Heart left ventricle (tissue), 16 donors: ENCODE data around the gene BRD3OS. TPM values are rescaled to one million over a fixed set of nuclear protein-coding genes. Genes with fewer than 3 reads are reported as not detected.
A peak's percentile ranks its signal among the peaks of the same experiment; 100 is the strongest.

ENCODE experiments used
- ATAC-seq, 4 donors: fragments of 200-7000 bp; cut with Tn5 transposase; one replicate each; pipeline ENCODE4 v1.9.1; 2020 to 2022; ENCODE audit warnings: moderate library complexity in 4 of 4, mild to moderate bottlenecking in 3 of 4, moderate number of reproducible peaks in 1 of 4
- DNase-seq, 5 donors: peaks; one replicate each; pipeline ENCODE4 v3.0.0-alpha.2; 2020
- H3K27ac ChIP-seq, 12 donors: fragments of 200-600 bp; sonication (generic) in 4 of 12; one replicate each; pipeline versions ENCODE4 v1.5.0 to v1.8.0; 2016 to 2022; ENCODE audit warnings: mild to moderate bottlenecking in 2 of 12
- H3K27me3 ChIP-seq, 9 donors: fragments of 200-600 bp; sonication (generic) in 2 of 9; one replicate each; pipeline versions ENCODE4 v1.5.1 to v1.8.0; 2016 to 2022; ENCODE audit warnings: mild to moderate bottlenecking in 3 of 9
- H3K36me3 ChIP-seq, 9 donors: fragments of 200-600 bp; sonication (generic) in 2 of 9; one replicate each; pipeline versions ENCODE4 v1.5.0 to v1.8.0; 2018 to 2022; ENCODE audit warnings: mild to moderate bottlenecking in 2 of 9
- H3K4me1 ChIP-seq, 12 donors: fragments of 200-600 bp; sonication (generic) in 4 of 12; one replicate each; pipeline versions ENCODE4 v1.5.0 to v1.8.0; 2016 to 2022; ENCODE audit warnings: mild to moderate bottlenecking in 3 of 12
- H3K4me3 ChIP-seq, 12 donors: fragments of 200-600 bp; sonication (generic) in 4 of 12; one replicate each; pipeline versions ENCODE4 v1.5.0 to v1.8.0; 2017 to 2022; ENCODE audit warnings: mild to moderate bottlenecking in 9 of 12, moderate library complexity in 4 of 12
- H3K9me3 ChIP-seq, 12 donors: fragments of 200-600 bp; sonication (generic) in 4 of 12; one replicate each; pipeline versions ENCODE4 v1.5.0 to v1.8.0; 2016 to 2022; ENCODE audit warnings: mild to moderate bottlenecking in 1 of 12
- CTCF ChIP-seq, 12 donors: fragments of 200-600 bp; sonication (generic) in 4 of 12; IDR thresholded peaks; one replicate each; pipeline versions ENCODE4 v1.5.0 to v1.8.0; 2018 to 2022; ENCODE audit warnings: antibody characterized with exemption in 12 of 12, mild to moderate bottlenecking in 5 of 12
- POLR2A ChIP-seq, 2 donors: fragments of 450-650 bp; IDR thresholded peaks; one replicate each; pipeline ENCODE4 v1.6.1; 2017; ENCODE audit warnings: antibody characterized with exemption in 2 of 2, mild to moderate bottlenecking in 2 of 2, moderate library complexity in 2 of 2
- WGBS, 4 donors: extraction: QIAGEN DNeasy Blood & Tissue Kit in 2 of 4; methylation state at CpG; one replicate each; pipeline versions ENCODE4 v1.1.5 to v1.1.7; 2013 to 2018; 5-methylcytosine and 5-hydroxymethylcytosine counted together
- intact Hi-C, 10 donors: fragments of 100-400 bp; cut with DNase I; formaldehyde crosslinking; loops; one replicate each; pipeline versions ENCODE4 v1.11.1 to v1.14.2; 2022
- polyA plus RNA-seq, 2 donors: library from polyadenylated mRNA; stranded (reverse); fragments of 200-250 nt; gene quantifications; one replicate each; pipeline ENCODE4 v1.2.3, GENCODE V29; 2013
- total RNA-seq, 9 donors: library from RNA; depleted of rRNA in 2 of 9; stranded (reverse); fragments of >200 nt in 2 of 9; fragmentation: NEBNext Ultra II Directional in 3 of 9; extraction: Animal tissue kit (Norgen Biotek cat#: 25700) in 3 of 9; gene quantifications; one replicate each; pipeline versions ENCODE4 v1.1.0 to v1.2.4, GENCODE V29; 2016 to 2023
- donor health status: ischemic (EF 13 %, LVEDD 7.1; RV severe dilation, severe dysfunction).
- donor health status: healthy with polysubstance abuse.
- donor health status: DM: no; HTN: yes; CAD: no.
- donor health status: DM: no; HTN: no; CAD: no.
- donor health status: ischemic (EF 25% LVEDD 6.9; RV normal size, moderate dysfunction).
- donor health status: ischemic (EF 25% LVEDD 5.7; RV mildly dilated, moderate dysfunction).
- donor health status: healthy.
- donor health status: DM: yes; HTN: yes; CAD: no.
- donor health status: ischemic (EF 35%, LVEDD 5.7; RV mildly dilated, moderate dysfunction).
- donor health status: nonischemic (EF 11% LVEDD 7.7; RV severe dilation, severe dysfunction).
- donor health status: DM: yes; HTN: yes; CAD: no.
- donor health status: PGD.
- donor health status: ischemic (EF 29% LVEDD 5.4; RV normal size, mild dysfunction).
- donor health status: nonischemic (EF 23%, LVEDD 6.1; RV moderate dilation, normal function).

Gene BRD3OS
- total and polyA plus RNA-seq, 11 donors = 1.8 to 13.8 (median 8.9) TPM

- no peak for DNase-seq
- no peak for ATAC-seq
- no peak overlapping the region for H3K4me3 ChIP-seq
- TF ChIP-seq CTCF (IDR thresholded peaks at IDR 0.05) (no peak), POLR2A (IDR thresholded peaks at IDR 0.05) (no peak)
- H3K27me3 ChIP-seq = no peaks in the 10 kb centered on the region
- H3K9me3 ChIP-seq = no peaks in the 10 kb centered on the region
- H3K27ac ChIP-seq = no peak overlapping the region
- intact Hi-C loops = loop anchor here in 1 of 10 donors (10.0 kb wide), 1 partner anchor 88 kb away; no protein-coding TSS in a partner anchor
- peaks cover 0 to 4% (median 0%) of the 10 kb centered on the region in 12 donors for H3K4me1 ChIP-seq
- H3K36me3 ChIP-seq = no peaks in the 10 kb centered on the region
- WGBS, 4 donors = 44 to 54% (median 44%) methylated on average over 6 of the region's 6 CpGs
These were observed 18.1 kb upstream of the BRD3OS start for GRCh38 chr9:134007150-134007549.

DNA sequence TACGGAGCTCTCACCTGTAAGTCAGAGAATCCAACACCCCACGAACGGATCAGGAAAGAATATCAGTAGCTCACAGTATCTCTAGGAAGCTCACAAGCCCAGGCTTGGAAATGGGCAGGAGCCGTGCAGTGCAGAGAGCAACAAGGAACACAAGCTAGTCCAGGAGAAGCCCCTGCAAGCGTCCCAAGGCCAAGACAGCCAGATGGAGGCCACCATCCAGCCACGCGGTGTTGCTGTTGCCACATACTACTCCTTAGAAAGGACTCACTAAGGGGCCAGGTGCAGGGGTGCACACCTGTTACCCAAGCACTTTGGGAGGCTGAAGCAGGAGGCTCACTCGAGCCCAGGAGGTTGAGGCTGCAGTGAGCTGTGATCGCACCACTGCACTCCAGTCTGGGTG, 17.7 kb upstream of the BRD3OS start:
- no peaks in the 10 kb centered on the region for H3K9me3 ChIP-seq
- 82 to 89% (median 84%) methylated on average over 8 to 9 of the region's 9 CpGs for WGBS, 4 donors
- H3K36me3 ChIP-seq = no peaks in the 10 kb centered on the region
- H3K4me3 ChIP-seq = no peak overlapping the region
- ATAC-seq (no peak), DNase-seq (no peak)
- TF ChIP-seq CTCF (IDR thresholded peaks at IDR 0.05) (no peak), POLR2A (IDR thresholded peaks at IDR 0.05) (no peak)
- H3K27me3 ChIP-seq = no peaks in the 10 kb centered on the region
- no peak overlapping the region for H3K27ac ChIP-seq
- H3K4me1 ChIP-seq = peaks cover 0 to 4% (median 0%) of the 10 kb centered on the region in 12 donors
- intact Hi-C loops = loop anchor here in 1 of 10 donors (10.0 kb wide), 1 partner anchor 87 kb away; no protein-coding TSS in a partner anchor

- TF ChIP-seq POLR2A (IDR thresholded peaks at IDR 0.05) (no peak), CTCF (IDR thresholded peaks at IDR 0.05) (no peak)
- Histone ChIP-seq H3K27me3 (no peaks in the 10 kb centered on the region), H3K4me3 (no peak overlapping the region), H3K4me1 (peaks cover 0 to 4% (median 0%) of the 10 kb centered on the region in 12 donors), H3K36me3 (no peaks in the 10 kb centered on the region), H3K9me3 (peaks cover 0 to 5% (median 0%) of the 10 kb centered on the region in 12 donors), H3K27ac (no peak overlapping the region)
- 56 to 67% (median 62%) methylated on average over 17 to 20 of the region's 20 CpGs for WGBS, 4 donors
- ATAC-seq = peak in 1 of 4 donors; percentile 50
- intact Hi-C loops = no loop called here
- no peak for DNase-seq
These were observed 14.7 kb upstream of the BRD3OS start for GRCh38 chr9:134010310-134011173.

- peaks cover 0 to 4% (median 0%) of the 10 kb centered on the region in 12 donors for H3K4me1 ChIP-seq
- TF ChIP-seq POLR2A (IDR thresholded peaks at IDR 0.05) = no peak
- intact Hi-C loops = no loop called here
- no peak overlapping the region for H3K27ac ChIP-seq
- H3K9me3 ChIP-seq = peaks cover 0 to 5% (median 0%) of the 10 kb centered on the region in 12 donors
- no peak overlapping the region for H3K4me3 ChIP-seq
- H3K36me3 ChIP-seq = no peaks in the 10 kb centered on the region
- DNase-seq = no peak
- H3K27me3 ChIP-seq = no peaks in the 10 kb centered on the region
- ATAC-seq = no peak
- 87 to 93% (median 92%) methylated on average over 6 of the region's 6 CpGs for WGBS, 4 donors
These were observed 13.9 kb upstream of the BRD3OS start for GRCh38 chr9:134011401-134011800.
